GM10248 (cell line): ENCODE results near the gene RNF13.

Source experiments
- CTCF ChIA-PET: fragments of 300-600 bp; sonication (Branson Sonifier 250); formaldehyde crosslinking; extraction: SDS; loops from one replicate; lab custom pipeline; 2021; ENCODE audit warnings: antibody characterized with exemption; lab: Yijun Ruan, JAX
- POLR2A ChIA-PET: fragments of 350-650 bp; sonication (Branson Sonifier 250); formaldehyde crosslinking; extraction: SDS; loops from one replicate; lab custom pipeline; 2020; ENCODE audit warnings: antibody characterized with exemption; lab: Yijun Ruan, JAX
- DNase-seq: peaks from one replicate; pipeline ENCODE4 v3.0.0; 2012; ENCODE audit errors: extremely low spot score
- CTCF ChIP-seq: IDR thresholded peaks from 2 replicates; pipeline ENCODE4 v1.5.1; 2012; ENCODE audit warnings: mild to moderate bottlenecking, low read depth; ENCODE audit errors: extremely low read depth, missing control alignments, control extremely low read depth

RNF13 gene

GRCh38 chr3:149990423-149990948, 177.5 kb downstream of the RNF13 start:
- TF ChIP-seq CTCF = no peak
- ChIA-PET POLR2A (no interaction called here), CTCF (no interaction called here)
- no peak for DNase-seq

DNA sequence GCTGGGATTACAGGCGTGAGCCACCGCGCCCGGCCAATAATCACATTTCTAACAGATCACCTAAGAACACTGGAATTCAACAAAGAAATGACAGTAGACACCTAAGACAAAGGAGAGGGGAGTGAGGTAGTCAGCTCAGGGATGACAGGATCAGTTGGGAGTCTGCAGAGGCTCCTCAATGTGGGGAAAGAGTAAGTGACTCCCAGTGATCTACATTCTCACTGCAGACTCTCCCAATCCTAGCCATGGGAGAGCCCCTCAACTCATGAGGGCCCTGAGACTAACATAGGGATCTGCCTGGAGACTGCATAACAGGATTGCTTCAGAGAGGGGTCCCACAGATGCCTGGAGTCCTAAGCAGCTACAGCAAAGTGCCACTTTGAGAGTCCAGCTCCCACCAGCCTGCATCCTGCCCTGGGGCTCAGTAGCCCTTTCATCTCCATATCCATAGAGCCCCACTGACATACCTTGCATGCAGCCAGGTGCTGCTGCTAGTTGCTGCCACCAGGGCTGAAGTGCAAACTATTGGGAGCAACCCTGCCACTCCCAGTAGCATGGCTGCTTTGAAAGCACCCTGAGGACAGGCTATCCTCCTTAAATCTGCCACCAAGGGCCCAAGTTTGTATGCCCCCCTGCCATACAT, 179.5 kb downstream of the RNF13 start:
- no peak for TF ChIP-seq CTCF
- ChIA-PET CTCF (no interaction called here), POLR2A (no interaction called here)
- no peak for DNase-seq

DNA sequence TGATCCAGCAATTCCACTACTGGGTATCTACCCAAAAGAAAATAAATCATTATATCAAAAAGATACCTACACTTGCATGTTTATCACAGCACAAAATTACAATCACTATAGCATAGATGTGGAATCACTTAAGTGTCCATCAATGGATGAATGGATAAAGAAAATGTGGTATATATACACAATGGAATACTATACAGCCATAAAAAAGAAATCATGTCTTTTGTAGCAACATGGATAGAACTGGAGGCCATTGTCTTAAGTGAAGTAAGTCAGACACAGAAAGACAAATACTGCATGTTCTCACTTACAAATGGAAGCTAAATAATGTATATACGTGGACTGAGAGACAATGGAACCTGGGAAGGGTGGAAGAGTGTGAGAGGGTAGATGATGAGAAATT, 185.9 kb downstream of the RNF13 start:
- POLR2A ChIA-PET = no interaction called here
- CTCF ChIA-PET = no interaction called here
- no peak for DNase-seq
- TF ChIP-seq CTCF = no peak

GRCh38 chr3:149999421-149999820, 186.4 kb downstream of the RNF13 start:
- TF ChIP-seq CTCF = no peak
- POLR2A ChIA-PET = no interaction called here
- CTCF ChIA-PET = interaction anchor here (2.0 kb wide), 1 partner anchor 12 kb away, joined by 5 read pairs; no protein-coding TSS in a partner anchor
- no peak for DNase-seq

GRCh38 chr3:150000641-150001040, 187.6 kb downstream of the RNF13 start:
- no peak for TF ChIP-seq CTCF
- ChIA-PET POLR2A (no interaction called here), CTCF (interaction anchor here (2.0 kb wide), 1 partner anchor 13 kb away, joined by 5 read pairs; no protein-coding TSS in a partner anchor)
- no peak for DNase-seq

- POLR2A ChIA-PET = no interaction called here
- CTCF ChIA-PET = interaction anchor here (2.0 kb wide), 1 partner anchor 25 kb away, joined by 5 read pairs; no protein-coding TSS in a partner anchor
- TF ChIP-seq CTCF = no peak
- DNase-seq = no peak
These were observed 192.5 kb downstream of the RNF13 start for GRCh38 chr3:150005243-150006112.
